PC-3 (cell line): ENCODE data around the gene TRIM44.
"Not testable (repeated sequence)": the region's sequence is repeated elsewhere in the genome, so short reads cannot be mapped to it uniquely, and the experiment has no call there.

Experiments used
- EZH2 ChIP-seq: fragments of 300-600 bp; sonication (generic); IDR thresholded peaks from one replicate; pipeline ENCODE4 v1.6.1; 2017; ENCODE audit warnings: antibody characterized with exemption, mild to moderate bottlenecking, low read length; ENCODE audit not compliant: unreplicated experiment
- EZH2phosphoT487 ChIP-seq: fragments of 300-600 bp; sonication (generic); IDR thresholded peaks from 2 replicates; pipeline ENCODE4 v1.6.1; 2018; ENCODE audit warnings: mild to moderate bottlenecking, antibody characterized with exemption, low read length, borderline replicate concordance
- TF ChIP-seq, protein P1 (sequence below): fragments of 300-600 bp; sonication (generic); conservative IDR thresholded peaks from 2 replicates; pipeline ENCODE4 v1.5.1; 2017; ENCODE audit warnings: antibody characterized with exemption, low read depth, mild to moderate bottlenecking, low read length

DNA sequence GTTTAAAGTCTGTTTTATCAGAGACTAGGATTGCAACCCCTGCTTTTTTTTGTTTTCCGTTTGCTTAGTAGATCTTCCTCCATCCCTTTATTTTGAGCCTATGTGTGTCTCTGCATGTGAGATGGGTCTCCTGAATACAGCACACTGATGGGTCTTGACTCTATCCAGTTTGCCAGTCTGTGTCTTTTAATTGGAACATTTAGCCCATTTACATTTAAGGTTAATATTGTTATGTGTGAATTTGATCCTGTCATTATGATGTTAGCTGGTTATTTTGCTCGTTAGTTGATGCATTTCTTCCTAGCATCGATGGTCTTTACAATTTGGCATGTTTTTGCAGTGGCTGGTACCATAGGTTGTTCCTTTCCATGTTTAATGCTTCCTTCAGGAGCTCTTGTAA lies 114.7 kb downstream of the TRIM44 start:
- TF ChIP-seq, protein P1, sequence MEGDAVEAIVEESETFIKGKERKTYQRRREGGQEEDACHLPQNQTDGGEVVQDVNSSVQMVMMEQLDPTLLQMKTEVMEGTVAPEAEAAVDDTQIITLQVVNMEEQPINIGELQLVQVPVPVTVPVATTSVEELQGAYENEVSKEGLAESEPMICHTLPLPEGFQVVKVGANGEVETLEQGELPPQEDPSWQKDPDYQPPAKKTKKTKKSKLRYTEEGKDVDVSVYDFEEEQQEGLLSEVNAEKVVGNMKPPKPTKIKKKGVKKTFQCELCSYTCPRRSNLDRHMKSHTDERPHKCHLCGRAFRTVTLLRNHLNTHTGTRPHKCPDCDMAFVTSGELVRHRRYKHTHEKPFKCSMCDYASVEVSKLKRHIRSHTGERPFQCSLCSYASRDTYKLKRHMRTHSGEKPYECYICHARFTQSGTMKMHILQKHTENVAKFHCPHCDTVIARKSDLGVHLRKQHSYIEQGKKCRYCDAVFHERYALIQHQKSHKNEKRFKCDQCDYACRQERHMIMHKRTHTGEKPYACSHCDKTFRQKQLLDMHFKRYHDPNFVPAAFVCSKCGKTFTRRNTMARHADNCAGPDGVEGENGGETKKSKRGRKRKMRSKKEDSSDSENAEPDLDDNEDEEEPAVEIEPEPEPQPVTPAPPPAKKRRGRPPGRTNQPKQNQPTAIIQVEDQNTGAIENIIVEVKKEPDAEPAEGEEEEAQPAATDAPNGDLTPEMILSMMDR, result not testable (repeated sequence)
- TF ChIP-seq EZH2, EZH2phosphoT487: not testable (repeated sequence)
